HT1080 (cell line): ENCODE results near the gene SSC5D. TPM values are rescaled to one million over a fixed set of nuclear protein-coding genes. Genes with fewer than 3 reads are reported as not detected.

Source experiments
- DNase-seq: peaks from one replicate; pipeline ENCODE4 v3.0.0-alpha.2; 2015; ENCODE audit warnings: low read depth
- total RNA-seq: library from RNA; depleted of rRNA; stranded (reverse); fragments of >200 nt; shearing (Covaris generic); gene quantifications from 2 replicates; pipeline ENCODE4 v1.2.3, GENCODE V29; 2014; rRNA removed

SSC5D gene
- total RNA-seq, 1 experiment from 2014 or later = 0.05 TPM

DNA sequence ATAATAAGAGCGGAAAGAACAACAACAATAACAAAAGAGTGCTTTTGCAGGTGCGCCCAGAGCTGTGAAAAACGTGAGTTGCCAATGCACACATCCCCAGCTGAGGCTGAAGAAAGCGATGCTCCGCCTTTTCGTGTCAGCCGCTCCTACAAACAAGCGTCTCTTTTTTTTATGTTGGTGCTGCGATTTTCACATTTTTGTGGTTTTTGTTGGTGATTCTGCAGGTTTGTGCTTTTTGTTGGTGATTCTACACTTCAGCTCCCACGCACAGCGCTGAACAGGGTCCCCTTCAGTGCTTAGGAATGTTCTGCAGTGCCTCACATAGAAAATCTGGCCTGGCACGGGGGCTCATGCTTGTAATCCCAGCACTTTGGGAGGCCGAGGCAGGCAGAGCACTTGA lies 64.4 kb downstream of the SSC5D start:
- DNase-seq = peak; percentile 36

DNA sequence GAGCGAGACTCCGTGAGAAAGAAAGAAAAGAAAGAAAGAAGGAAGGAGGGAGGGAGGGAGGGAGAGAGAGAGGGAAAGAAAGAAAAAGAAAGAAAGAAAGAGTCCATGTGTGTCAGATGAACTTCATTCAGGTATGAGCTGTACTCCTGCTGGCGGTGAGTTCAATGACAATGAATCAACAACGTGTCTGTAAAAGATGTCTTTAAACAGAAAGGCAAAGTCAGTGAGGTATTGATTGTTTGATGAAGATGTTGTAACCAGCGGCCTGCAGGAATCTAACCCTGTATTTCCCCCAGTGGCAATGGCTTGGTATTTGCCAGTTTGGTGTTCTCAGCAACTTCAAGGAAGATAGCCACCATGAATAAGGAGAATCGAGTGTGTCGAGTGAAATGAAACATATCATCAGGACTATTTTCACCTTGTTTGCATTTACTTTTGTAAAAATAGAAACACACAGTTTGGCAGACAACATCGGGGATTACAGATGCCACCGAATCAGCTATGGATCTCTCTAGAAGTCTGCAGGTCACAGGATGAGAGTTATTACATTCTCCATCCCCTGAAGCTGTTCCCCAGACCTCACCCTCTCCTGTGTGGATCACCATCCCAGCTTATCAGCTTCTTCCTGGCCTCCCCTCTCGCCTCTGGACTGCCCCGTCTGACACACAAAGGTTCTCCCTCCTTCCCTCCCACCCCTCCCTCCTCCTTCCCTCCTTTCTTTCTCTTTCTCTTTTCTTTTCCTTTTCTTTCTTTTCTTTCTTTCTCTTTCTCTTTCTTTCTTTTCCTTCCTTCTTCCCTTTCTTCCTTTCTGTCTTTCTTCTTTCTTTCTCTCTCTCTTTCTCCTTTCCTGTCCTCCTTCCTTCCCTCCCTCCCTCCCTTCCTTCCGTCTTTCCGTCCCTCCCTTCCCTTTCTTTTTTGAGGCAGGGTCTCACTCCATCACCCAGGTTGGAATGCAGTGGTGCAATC lies 65.3 kb downstream of the SSC5D start:
- DNase-seq = no peak

DNA sequence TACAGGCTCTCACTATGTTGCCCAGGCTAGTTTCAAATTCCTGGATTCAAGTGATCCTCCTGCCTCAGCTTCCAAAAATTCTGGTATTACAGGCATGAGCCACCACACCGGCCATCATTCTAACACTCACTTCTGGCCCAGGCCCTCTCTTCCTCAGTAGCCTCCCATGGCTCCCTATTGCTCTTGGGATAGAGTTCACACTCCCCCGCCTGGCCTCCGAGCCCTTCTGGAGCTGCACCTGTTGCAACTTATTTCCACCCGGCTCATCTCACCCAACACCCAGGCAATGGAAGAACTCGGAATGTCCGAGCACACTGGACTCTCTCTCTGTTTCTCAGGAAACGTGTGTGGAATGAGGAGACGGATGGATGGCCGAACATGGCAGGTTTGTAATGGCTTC lies 66.1 kb downstream of the SSC5D start:
- no peak for DNase-seq

DNA sequence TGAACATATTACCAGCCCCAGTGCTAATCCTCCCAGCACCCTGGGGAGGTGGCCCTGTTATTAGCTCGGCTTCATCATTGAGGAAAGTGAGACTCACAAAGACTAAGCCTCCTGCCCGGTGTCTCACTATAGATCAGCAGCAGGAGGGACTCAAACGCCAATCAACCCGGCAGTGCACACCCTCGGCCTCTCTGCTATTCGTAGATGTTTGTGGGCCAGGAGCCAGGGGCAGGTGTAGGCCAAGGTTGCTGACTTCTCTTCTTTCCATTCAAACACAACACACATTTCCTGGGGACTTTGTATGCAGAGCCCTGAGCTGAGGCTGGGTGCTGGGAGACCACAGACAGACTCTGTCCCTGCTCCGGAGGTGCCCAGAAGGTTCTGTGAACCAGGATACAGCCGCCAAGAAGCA lies 66.5 kb downstream of the SSC5D start:
- DNase-seq = no peak

DNA sequence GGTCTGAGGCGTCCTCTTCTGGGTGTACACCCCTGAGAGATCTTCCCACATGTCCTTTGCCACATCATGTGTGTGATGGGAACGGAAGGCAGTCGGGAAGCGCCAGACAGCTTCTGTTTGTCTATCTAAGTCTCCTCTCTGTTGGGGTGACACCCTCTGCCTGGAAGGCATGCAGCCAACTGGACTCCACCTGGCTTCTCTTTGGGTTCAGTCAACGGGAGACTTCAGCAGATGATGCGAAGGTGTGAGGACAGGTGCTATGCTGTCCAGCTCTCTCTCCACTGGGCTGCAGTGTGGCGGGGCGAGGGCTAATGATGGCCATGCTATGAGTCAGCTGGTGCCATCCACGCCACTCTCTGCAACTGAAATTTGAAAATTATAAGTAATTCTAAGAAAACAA lies 71.4 kb downstream of the SSC5D start:
- no peak for DNase-seq

DNA sequence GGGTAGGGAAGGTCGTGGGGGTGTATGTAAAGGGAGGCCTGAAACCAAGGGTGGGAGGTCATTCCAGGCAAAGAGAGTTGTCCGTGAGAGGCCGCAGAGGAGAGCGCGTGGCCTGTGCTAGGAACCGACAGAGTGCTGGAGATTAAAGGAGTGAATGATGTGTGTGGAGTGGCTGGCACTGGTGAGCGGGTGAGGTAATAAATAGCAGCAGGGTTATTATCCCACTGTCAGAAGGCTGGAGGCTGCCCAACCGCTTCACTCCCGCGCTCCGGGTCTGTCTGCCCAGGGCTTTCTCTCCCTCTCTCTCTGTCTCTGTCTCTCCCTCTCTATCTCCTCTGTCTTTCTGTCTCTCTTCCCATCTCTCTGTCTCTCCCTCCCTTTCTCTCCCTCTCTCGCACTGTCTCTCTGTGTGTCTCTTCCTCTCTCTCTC lies 75.0 kb downstream of the SSC5D start:
- DNase-seq = no peak

DNA sequence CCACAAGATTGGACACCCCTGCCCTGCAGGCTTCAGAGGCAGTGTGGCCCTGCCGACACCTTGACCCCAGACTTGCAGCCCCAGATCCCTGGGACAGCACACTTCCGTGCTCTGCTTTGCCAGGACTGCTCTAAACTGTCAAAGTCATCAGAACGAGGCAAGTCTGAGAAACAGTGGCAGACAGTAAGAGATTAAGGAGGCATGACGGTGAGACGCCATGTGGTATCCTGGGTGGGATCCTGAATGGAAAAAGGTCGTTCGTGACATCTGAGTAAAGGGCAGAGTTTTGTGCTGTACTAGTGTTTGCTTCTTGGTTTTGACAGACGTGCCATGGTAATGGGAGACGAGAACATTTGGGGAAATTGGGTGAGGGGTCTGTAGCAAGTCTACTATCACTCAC lies 78.6 kb downstream of the SSC5D start:
- no peak for DNase-seq

DNA sequence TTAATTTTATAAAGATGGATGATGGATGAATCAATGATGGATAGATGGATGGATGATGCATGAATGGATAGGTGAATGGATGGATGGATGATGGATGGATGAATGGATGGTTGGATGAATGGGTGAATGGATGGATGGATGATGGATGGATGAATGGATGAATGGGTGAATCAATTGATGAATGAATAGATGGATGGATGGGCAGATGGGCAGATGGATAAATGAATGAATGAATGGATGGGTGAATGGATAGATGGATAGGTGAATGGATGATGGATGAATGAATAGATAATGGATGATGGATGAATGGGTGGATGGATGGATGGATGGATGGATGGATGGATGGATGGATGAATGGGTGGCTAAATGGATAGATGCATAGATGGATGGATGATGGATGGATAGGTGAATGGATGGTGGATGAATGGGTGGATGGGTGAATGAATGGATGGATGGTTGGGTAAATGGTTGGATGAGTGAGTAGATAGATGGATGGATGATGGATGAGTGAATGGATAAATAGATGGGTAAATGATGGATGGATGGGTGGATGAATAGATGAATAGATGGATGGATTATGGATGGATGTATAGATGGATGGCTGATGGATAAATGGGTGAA lies 79.6 kb downstream of the SSC5D start:
- no peak for DNase-seq

Other genes starting within 250 kb of the SSC5D start
- 64.6 and 82.5 TPM in 2 replicates for gene PPP6R1, start 229.4 kb upstream of the SSC5D start, total RNA-seq
- 77.4 and 77.8 TPM in 2 replicates for gene HSPBP1, start 208.3 kb upstream of the SSC5D start, total RNA-seq
- gene BRSK1, start 204.4 kb upstream of the SSC5D start, total RNA-seq = 1.7 and 7.6 TPM in 2 replicates
- gene TMEM150B, start 163.1 kb upstream of the SSC5D start, total RNA-seq = not detected in 2 replicates
- 2.4 and 5.8 TPM in 2 replicates for gene KMT5C, start 148.6 kb upstream of the SSC5D start, total RNA-seq
- gene COX6B2, start 133.7 kb upstream of the SSC5D start, total RNA-seq = not detected in 2 replicates
- not detected in 2 replicates for gene GARIN5B, start 125.2 kb upstream of the SSC5D start, total RNA-seq
- gene IL11, start 118.0 kb upstream of the SSC5D start, total RNA-seq = 52.7 and 56.0 TPM in 2 replicates
- gene TMEM190, start 111.6 kb upstream of the SSC5D start, total RNA-seq = not detected in 2 replicates
- gene TMEM238, start 104.1 kb upstream of the SSC5D start, total RNA-seq = 1.1 and 1.3 TPM in 2 replicates
- 733 and 1,703 TPM in 2 replicates for gene RPL28, start 102.5 kb upstream of the SSC5D start, total RNA-seq
- 646 and 1,047 TPM in 2 replicates for gene UBE2S, start 80.6 kb upstream of the SSC5D start, total RNA-seq
- gene SHISA7, start 45.1 kb upstream of the SSC5D start, total RNA-seq = not detected in 2 replicates
- gene ISOC2, start 26.8 kb upstream of the SSC5D start, total RNA-seq = 82.1 and 89.8 TPM in 2 replicates
- 0.10 TPM in 1 of 2 replicates, not detected in the other for gene C19orf85, start 23.7 kb upstream of the SSC5D start, total RNA-seq
- 2.4 and 4.6 TPM in 2 replicates for gene ZNF628, start 11.8 kb upstream of the SSC5D start, total RNA-seq
- 27.4 and 31.7 TPM in 2 replicates for gene NAT14, start 3.2 kb upstream of the SSC5D start, total RNA-seq
- not detected in 2 replicates for gene SBK2, start 48.7 kb downstream of the SSC5D start, total RNA-seq
- gene SBK3, start 57.1 kb downstream of the SSC5D start, total RNA-seq = not detected in 2 replicates
- gene ZNF579, start 92.4 kb downstream of the SSC5D start, total RNA-seq = 8.2 and 8.3 TPM in 2 replicates
- 6.0 and 10.0 TPM in 2 replicates for gene FIZ1, start 111.1 kb downstream of the SSC5D start, total RNA-seq
- gene ZNF524, start 111.9 kb downstream of the SSC5D start, total RNA-seq = 18.8 and 26.2 TPM in 2 replicates
- gene ZNF865, start 117.2 kb downstream of the SSC5D start, total RNA-seq = 2.2 and 3.8 TPM in 2 replicates
- 4.1 and 6.1 TPM in 2 replicates for gene ZNF784, start 136.1 kb downstream of the SSC5D start, total RNA-seq
- 16.5 and 55.3 TPM in 2 replicates for gene ZNF580, start 152.6 kb downstream of the SSC5D start, total RNA-seq
- gene ZNF581, start 155.2 kb downstream of the SSC5D start, total RNA-seq = 23.7 and 29.5 TPM in 2 replicates
- gene CCDC106, start 159.8 kb downstream of the SSC5D start, total RNA-seq = 14.0 and 17.6 TPM in 2 replicates
- 334 and 352 TPM in 2 replicates for gene U2AF2, start 166.6 kb downstream of the SSC5D start, total RNA-seq
- 97.4 and 122 TPM in 2 replicates for gene EPN1, start 186.8 kb downstream of the SSC5D start, total RNA-seq
- gene NLRP9, start 250.0 kb downstream of the SSC5D start, total RNA-seq = not detected in 2 replicates